H1 (cell line): ENCODE measurements around the gene AP2A1.
A peak's percentile ranks its signal among the peaks of the same experiment; 100 is the strongest.

Experiments
- CTCF ChIP-seq, 3 experiments: IDR thresholded peaks; 1 replicate in 2 of 3; 2 replicates in 1 of 3; pipeline versions ENCODE4 v1.5.1 to v1.6.1; 2011; ENCODE audit warnings: low read length in 3 of 3, mild to moderate bottlenecking in 3 of 3, inconsistent platforms in 2 of 3, low read depth in 1 of 3, moderate library complexity in 1 of 3; ENCODE audit not compliant: insufficient read depth in 1 of 3; ENCODE audit errors: control extremely low read depth in 1 of 3
- E2F6 ChIP-seq: IDR thresholded peaks from 2 replicates; pipeline ENCODE4 v1.6.1; 2012; ENCODE audit warnings: inconsistent platforms
- GTF2F1 ChIP-seq: IDR thresholded peaks from 2 replicates; pipeline ENCODE4 v1.6.1; 2012; ENCODE audit warnings: low read depth, low read length, improper control_type of control experiment, borderline replicate concordance
- MAX ChIP-seq: IDR thresholded peaks from 2 replicates; pipeline ENCODE4 v1.6.1; 2012; ENCODE audit warnings: inconsistent platforms
- NRF1 ChIP-seq: IDR thresholded peaks from 2 replicates; pipeline ENCODE4 v1.6.1; 2011; ENCODE audit warnings: mild to moderate bottlenecking, low read depth, low read length, improper control_type of control experiment
- POLR2AphosphoS5 ChIP-seq: IDR thresholded peaks from 2 replicates; pipeline ENCODE4 v1.6.1; 2011; ENCODE audit warnings: low read depth, low read length
- RNF2 ChIP-seq: fragments of 200-900, 300-1000 bp; sonication (generic); IDR thresholded peaks from 2 replicates; pipeline ENCODE4 v1.7.1; 2016; ENCODE audit warnings: borderline replicate concordance, low read depth, mild to moderate bottlenecking, antibody characterized with exemption, low read length; ENCODE audit not compliant: poor library complexity, severe bottlenecking; ENCODE audit errors: missing control alignments
- SIN3A ChIP-seq, 2 experiments: IDR thresholded peaks in 1 of 2; conservative IDR thresholded peaks in 1 of 2; 2 replicates each; pipeline ENCODE4 v1.6.1; 2011 to 2012; ENCODE audit warnings: low read length in 2 of 2, improper control_type of control experiment in 1 of 2, low read depth in 1 of 2, mild to moderate bottlenecking in 1 of 2
- TEAD4 ChIP-seq: IDR thresholded peaks from 2 replicates; pipeline ENCODE4 v1.6.1; 2012; ENCODE audit warnings: low read depth, low read length, inconsistent platforms, mixed read lengths
- YY1 ChIP-seq: IDR thresholded peaks from 2 replicates; pipeline ENCODE4 v1.6.1; 2011; ENCODE audit warnings: low read depth, mild to moderate bottlenecking, low read length

- TF ChIP-seq POLR2AphosphoS5: no peak
- no peak for TF ChIP-seq YY1
- TF ChIP-seq MAX: no peak
- no peak for TF ChIP-seq CTCF (IDR thresholded peaks at IDR 0.05; ENCODE audit: control extremely low read depth in 1 of 3, insufficient read depth in 1 of 3, low read depth in 1 of 3, low read length in 3 of 3)
- no peak for TF ChIP-seq GTF2F1
- TF ChIP-seq E2F6: peak; percentile 83; the same call in 1 of the 2 replicates
- no peak; a peak in 1 of 4 replicates for TF ChIP-seq SIN3A (conservative IDR thresholded peaks at IDR 0.05 in 1 of 2, IDR thresholded peaks at IDR 0.05 in 1 of 2; ENCODE audit: low read depth in 1 of 2, low read length in 2 of 2)
- no peak for TF ChIP-seq RNF2
- TF ChIP-seq NRF1: no peak
- no peak for TF ChIP-seq TEAD4
Measured at GRCh38 chr19:49808711-49809159, 41.9 kb downstream of the AP2A1 start.
